T-helper 1 cell treated with Interleukin-12 subunit alpha and Interleukin-12 subunit beta and Interleukin-4 antibody, amounts not matched to agents 30 μg/mL and 1 μg/mL, for 36 hours (primary cell): ENCODE results near the gene AFG3L2.

Source experiments
- H3K27ac Mint-ChIP-seq: one replicate; pipeline ENCODE4 v1.8.0; 2021; ENCODE audit warnings: mild to moderate bottlenecking, mixed read lengths
- H3K27me3 Mint-ChIP-seq: one replicate; pipeline ENCODE4 v1.8.0; 2021; ENCODE audit warnings: low read depth, mixed read lengths
- H3K36me3 Mint-ChIP-seq: one replicate; pipeline ENCODE4 v1.8.0; 2021; ENCODE audit warnings: low read depth, mixed read lengths
- H3K4me1 Mint-ChIP-seq: one replicate; pipeline ENCODE4 v1.8.0; 2021; ENCODE audit warnings: low read depth, mixed read lengths
- H3K4me3 Mint-ChIP-seq: one replicate; pipeline ENCODE4 v1.8.0; 2021; ENCODE audit warnings: mild to moderate bottlenecking, moderate library complexity, mixed read lengths
- H3K9me3 Mint-ChIP-seq: one replicate; pipeline ENCODE4 v1.8.0; 2021; ENCODE audit warnings: mixed read lengths

AFG3L2 gene

GRCh38 chr18:12406371-12407111, 29.5 kb upstream of the AFG3L2 start:
- H3K27me3 Mint-ChIP-seq = peaks cover 62% of the 10 kb centered on the region
- H3K4me3 Mint-ChIP-seq = peak overlapping the region; percentile 84
- peaks cover 20% of the 10 kb centered on the region for H3K4me1 Mint-ChIP-seq
- no peak overlapping the region for H3K27ac Mint-ChIP-seq
- H3K36me3 Mint-ChIP-seq = no peaks in the 10 kb centered on the region
- H3K9me3 Mint-ChIP-seq = no peaks in the 10 kb centered on the region

DNA sequence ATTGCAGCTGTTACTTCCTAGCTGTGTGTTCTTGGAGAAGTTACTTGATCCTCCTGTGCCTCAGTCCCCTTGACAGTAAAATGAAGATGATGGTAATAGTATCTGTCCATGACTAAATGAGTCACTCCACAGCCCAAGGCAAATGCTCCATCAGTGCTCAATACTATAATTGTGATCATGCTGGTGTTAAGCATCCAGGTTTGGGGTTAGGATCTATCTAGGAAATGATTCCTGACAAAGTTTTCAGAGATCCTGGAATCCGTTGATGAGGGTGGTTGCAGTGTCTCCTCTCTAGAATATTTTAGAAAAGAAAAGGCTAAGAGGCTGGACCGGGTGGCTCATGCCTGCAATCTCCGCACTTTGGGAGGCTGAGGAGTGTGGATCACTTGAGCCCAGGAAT, 28.0 kb upstream of the AFG3L2 start:
- H3K27ac Mint-ChIP-seq = no peak overlapping the region
- no peaks in the 10 kb centered on the region for H3K36me3 Mint-ChIP-seq
- peaks cover 63% of the 10 kb centered on the region for H3K27me3 Mint-ChIP-seq
- no peak overlapping the region for H3K4me3 Mint-ChIP-seq
- no peaks in the 10 kb centered on the region for H3K9me3 Mint-ChIP-seq
- H3K4me1 Mint-ChIP-seq = peaks cover 20% of the 10 kb centered on the region

GRCh38 chr18:12403601-12404506, 26.8 kb upstream of the AFG3L2 start:
- H3K36me3 Mint-ChIP-seq = no peaks in the 10 kb centered on the region
- H3K27ac Mint-ChIP-seq = no peak overlapping the region
- peaks cover 20% of the 10 kb centered on the region for H3K4me1 Mint-ChIP-seq
- H3K4me3 Mint-ChIP-seq = no peak overlapping the region
- H3K9me3 Mint-ChIP-seq = no peaks in the 10 kb centered on the region
- peaks cover 61% of the 10 kb centered on the region for H3K27me3 Mint-ChIP-seq

GRCh38 chr18:12401881-12402280, 24.9 kb upstream of the AFG3L2 start:
- H3K27ac Mint-ChIP-seq = no peak overlapping the region
- H3K4me1 Mint-ChIP-seq = peaks cover 15% of the 10 kb centered on the region
- H3K9me3 Mint-ChIP-seq = no peaks in the 10 kb centered on the region
- no peak overlapping the region for H3K4me3 Mint-ChIP-seq
- peaks cover 58% of the 10 kb centered on the region for H3K27me3 Mint-ChIP-seq
- H3K36me3 Mint-ChIP-seq = no peaks in the 10 kb centered on the region

DNA sequence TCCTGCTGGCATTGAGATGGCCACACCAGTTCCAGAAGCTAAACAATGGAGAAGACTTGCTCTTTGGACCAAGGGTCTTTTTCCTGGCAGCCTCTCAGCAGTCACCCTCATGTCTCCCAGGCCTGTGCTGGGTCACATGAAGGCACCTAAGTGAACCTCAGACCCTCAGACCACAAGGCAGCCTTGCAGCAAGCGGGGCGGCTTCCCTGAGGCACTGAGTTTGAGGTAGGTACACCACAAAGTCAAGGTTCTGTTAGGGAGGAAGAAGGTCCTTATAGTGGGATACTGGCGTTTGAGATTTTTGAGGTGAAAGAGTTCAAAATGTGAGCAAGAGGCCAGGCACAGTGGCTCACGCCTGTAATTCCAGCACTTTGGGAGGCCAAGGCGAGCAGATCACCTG, 22.2 kb upstream of the AFG3L2 start:
- Mint-ChIP-seq H3K9me3 (no peaks in the 10 kb centered on the region), H3K27me3 (peaks cover 39% of the 10 kb centered on the region), H3K27ac (no peak overlapping the region), H3K4me1 (peaks cover 6% of the 10 kb centered on the region), H3K36me3 (no peaks in the 10 kb centered on the region), H3K4me3 (no peak overlapping the region)

- no peak overlapping the region for H3K4me3 Mint-ChIP-seq
- H3K27ac Mint-ChIP-seq = no peak overlapping the region
- no peaks in the 10 kb centered on the region for H3K9me3 Mint-ChIP-seq
- H3K27me3 Mint-ChIP-seq = peaks cover 33% of the 10 kb centered on the region
- H3K4me1 Mint-ChIP-seq = peaks cover 3% of the 10 kb centered on the region
- H3K36me3 Mint-ChIP-seq = no peaks in the 10 kb centered on the region
Observed at GRCh38 chr18:12398625-12399024, 21.6 kb upstream of the AFG3L2 start.

DNA sequence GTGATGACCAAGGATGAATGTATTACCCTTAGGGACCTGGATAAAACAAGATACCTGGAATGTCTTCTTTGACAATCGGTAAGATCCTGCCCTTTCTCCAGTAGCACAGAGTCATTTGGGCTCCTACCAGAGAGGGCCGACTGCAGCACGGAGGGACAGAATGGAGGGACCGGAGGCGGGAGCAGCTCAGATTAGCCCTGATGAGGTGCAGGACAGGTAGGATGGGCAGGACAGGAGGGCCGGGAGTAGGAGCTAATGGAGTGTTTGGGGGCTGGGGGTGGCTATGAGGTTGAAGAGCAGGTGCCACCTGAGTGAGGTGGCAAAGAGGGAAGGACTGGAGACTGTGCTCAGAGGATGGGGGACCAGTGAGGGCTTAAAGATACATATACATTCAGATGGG, 20.8 kb upstream of the AFG3L2 start:
- H3K4me1 Mint-ChIP-seq = peaks cover 2% of the 10 kb centered on the region
- H3K4me3 Mint-ChIP-seq = no peak overlapping the region
- no peaks in the 10 kb centered on the region for H3K36me3 Mint-ChIP-seq
- H3K27ac Mint-ChIP-seq = no peak overlapping the region
- H3K9me3 Mint-ChIP-seq = no peaks in the 10 kb centered on the region
- peaks cover 28% of the 10 kb centered on the region for H3K27me3 Mint-ChIP-seq

GRCh38 chr18:12397254-12397653, 20.2 kb upstream of the AFG3L2 start:
- no peak overlapping the region for H3K27ac Mint-ChIP-seq
- peaks cover 22% of the 10 kb centered on the region for H3K27me3 Mint-ChIP-seq
- H3K4me3 Mint-ChIP-seq = no peak overlapping the region
- H3K9me3 Mint-ChIP-seq = no peaks in the 10 kb centered on the region
- peaks cover under 1% of the 10 kb centered on the region for H3K4me1 Mint-ChIP-seq
- H3K36me3 Mint-ChIP-seq = no peaks in the 10 kb centered on the region

- H3K27ac Mint-ChIP-seq = no peak overlapping the region
Observed at GRCh38 chr18:12394428-12394827, 17.4 kb upstream of the AFG3L2 start.

DNA sequence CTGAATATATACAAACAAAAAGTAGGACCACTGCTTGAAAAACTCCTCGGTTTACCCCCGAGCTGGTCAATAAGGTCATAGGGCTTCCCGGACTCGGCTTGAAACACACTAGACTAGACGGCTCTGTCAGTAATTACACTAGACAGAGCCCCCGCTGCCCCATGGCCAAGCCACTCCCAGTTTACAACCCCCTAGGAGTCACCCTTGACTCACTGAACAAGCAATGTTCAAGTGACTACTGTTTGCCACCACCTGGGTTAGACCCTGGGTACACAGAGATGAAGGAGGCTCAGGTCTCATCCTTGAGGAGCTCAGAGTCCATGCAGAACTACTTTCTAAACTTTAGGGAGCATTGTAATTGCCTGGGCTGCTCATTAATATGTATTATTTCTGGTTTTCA, 17.0 kb upstream of the AFG3L2 start:
- Mint-ChIP-seq H3K36me3 (no peaks in the 10 kb centered on the region), H3K27ac (no peak overlapping the region), H3K4me3 (no peak overlapping the region), H3K9me3 (no peaks in the 10 kb centered on the region), H3K4me1 (no peaks in the 10 kb centered on the region), H3K27me3 (peaks cover 15% of the 10 kb centered on the region)

More at GRCh38 chr18:12394428-12394827, 17.4 kb upstream of the AFG3L2 start:
- Mint-ChIP-seq H3K4me1 (no peaks in the 10 kb centered on the region), H3K9me3 (no peaks in the 10 kb centered on the region), H3K4me3 (no peak overlapping the region), H3K27me3 (peaks cover 15% of the 10 kb centered on the region), H3K36me3 (no peaks in the 10 kb centered on the region)

DNA sequence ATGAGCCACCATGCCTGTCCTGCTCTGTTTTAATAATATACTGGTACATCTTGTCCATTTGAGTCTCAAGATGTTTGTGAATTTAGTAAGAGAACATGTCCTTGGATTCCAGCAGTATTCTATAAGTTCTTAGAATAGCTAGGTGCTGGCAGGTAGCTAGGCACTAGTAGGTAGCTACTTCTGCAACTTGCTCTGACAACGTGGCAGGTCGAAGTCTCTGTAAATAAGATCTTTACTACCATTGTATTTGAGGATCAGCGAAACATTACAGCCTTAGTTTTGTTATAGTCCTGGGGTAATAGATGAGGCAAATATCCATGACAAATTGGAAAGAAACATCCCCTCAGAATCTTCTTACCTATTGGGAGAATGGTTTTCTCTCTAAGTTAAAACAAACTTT, 16.5 kb upstream of the AFG3L2 start:
- Mint-ChIP-seq H3K36me3 (no peaks in the 10 kb centered on the region), H3K4me3 (no peak overlapping the region), H3K27me3 (peaks cover 12% of the 10 kb centered on the region), H3K9me3 (no peaks in the 10 kb centered on the region), H3K27ac (no peak overlapping the region), H3K4me1 (no peaks in the 10 kb centered on the region)

DNA sequence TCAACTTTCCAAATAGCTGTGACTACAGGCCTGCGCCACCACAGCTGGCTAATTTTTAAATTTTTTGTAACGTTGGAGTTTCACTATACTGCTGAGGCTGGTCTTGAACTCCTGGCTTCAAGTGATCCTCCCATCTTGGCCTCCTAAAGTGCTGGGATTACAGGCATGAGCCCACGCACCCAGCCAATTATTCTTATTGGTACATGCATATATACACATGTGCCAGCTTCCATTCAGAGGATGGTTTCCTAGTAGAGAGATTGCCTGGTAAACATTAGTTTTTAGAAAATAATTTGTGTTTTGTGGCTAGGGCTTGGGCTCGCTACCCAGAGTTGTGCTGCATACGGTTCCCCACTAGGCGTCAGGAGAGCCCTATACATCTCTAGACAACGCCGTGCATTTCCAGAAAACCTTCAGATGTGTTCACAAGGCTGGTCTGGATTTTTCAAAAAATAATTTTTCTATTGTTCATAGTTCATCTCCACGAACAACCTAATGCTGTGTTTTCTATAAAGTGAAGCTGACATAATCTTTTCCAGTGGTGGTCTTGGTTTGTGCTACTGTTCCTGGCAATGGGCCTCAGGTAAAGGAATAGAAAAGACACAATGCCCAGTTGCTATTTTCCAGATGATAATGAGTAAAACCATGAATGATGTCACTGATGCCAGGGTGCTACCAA, 14.6 kb upstream of the AFG3L2 start:
- peaks cover 9% of the 10 kb centered on the region for H3K27me3 Mint-ChIP-seq
- H3K36me3 Mint-ChIP-seq = no peaks in the 10 kb centered on the region
- no peak overlapping the region for H3K4me3 Mint-ChIP-seq
- H3K4me1 Mint-ChIP-seq = no peaks in the 10 kb centered on the region
- H3K9me3 Mint-ChIP-seq = no peaks in the 10 kb centered on the region
- no peak overlapping the region for H3K27ac Mint-ChIP-seq

DNA sequence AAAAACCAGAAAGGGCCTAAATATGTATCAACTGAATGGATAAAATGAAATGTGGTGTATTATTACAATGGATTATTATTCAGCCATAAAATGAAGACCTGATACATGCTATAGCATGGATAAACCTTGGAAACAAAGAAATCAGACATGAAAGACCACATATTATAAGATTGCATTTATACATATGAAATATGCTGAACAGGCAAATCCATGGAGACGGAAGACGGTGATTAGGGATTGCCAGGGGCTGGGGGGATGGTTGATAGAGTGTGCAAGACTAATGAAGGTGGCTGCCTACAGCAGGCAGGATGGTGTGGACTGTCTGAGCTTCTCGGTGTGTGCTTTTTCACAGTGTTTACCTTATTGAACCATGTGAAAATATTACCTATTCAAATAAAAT, 11.4 kb upstream of the AFG3L2 start:
- Mint-ChIP-seq H3K9me3 (no peaks in the 10 kb centered on the region), H3K4me3 (no peak overlapping the region), H3K27me3 (peaks cover 3% of the 10 kb centered on the region), H3K27ac (no peak overlapping the region), H3K4me1 (no peaks in the 10 kb centered on the region), H3K36me3 (no peaks in the 10 kb centered on the region)

GRCh38 chr18:12384261-12384660, 7.2 kb upstream of the AFG3L2 start:
- H3K27me3 Mint-ChIP-seq = peaks cover 13% of the 10 kb centered on the region

More at GRCh38 chr18:12384261-12384660, 7.2 kb upstream of the AFG3L2 start:
- H3K36me3 Mint-ChIP-seq = no peaks in the 10 kb centered on the region
- H3K9me3 Mint-ChIP-seq = no peaks in the 10 kb centered on the region
- no peak overlapping the region for H3K4me3 Mint-ChIP-seq
- no peaks in the 10 kb centered on the region for H3K4me1 Mint-ChIP-seq
- no peak overlapping the region for H3K27ac Mint-ChIP-seq
